BJ (cell line): ENCODE results near the gene DGLUCY. TPM values are rescaled to one million over a fixed set of nuclear protein-coding genes. Genes with fewer than 3 reads are reported as not detected.

Source experiments
- CTCF ChIA-PET: fragments of 350-600 bp; formaldehyde crosslinking; extraction: SDS; loops from one replicate; lab custom pipeline; 2021; ENCODE audit warnings: antibody characterized with exemption, inconsistent platforms; lab: Yijun Ruan, JAX
- POLR2A ChIA-PET: fragments of 300-600 bp; sonication (Branson Sonifier 250); formaldehyde crosslinking; extraction: SDS; loops from one replicate; lab custom pipeline; 2021; ENCODE audit warnings: antibody characterized with exemption; lab: Charles Lee
- DNase-seq: peaks from one replicate; pipeline ENCODE4 v3.0.0-alpha.2; 2011; ENCODE audit warnings: low read depth
- H3K27me3 ChIP-seq: 2 replicates; pipeline ENCODE4 v1.6.0; 2011; ENCODE audit warnings: low read length; ENCODE audit not compliant: control insufficient read depth, insufficient read depth
- H3K36me3 ChIP-seq: 2 replicates; pipeline ENCODE4 v1.5.1; 2011; ENCODE audit warnings: low read length; ENCODE audit not compliant: control insufficient read depth, insufficient read depth
- H3K4me3 ChIP-seq: 2 replicates; pipeline ENCODE4 v1.5.1; 2011; ENCODE audit warnings: low read depth, mild to moderate bottlenecking, control low read depth, low read length
- polyA plus RNA-seq: library from polyadenylated mRNA; depleted of rRNA; stranded (reverse); fragments of >200 nt; gene quantifications from 2 replicates; pipeline ENCODE4 v1.2.3, GENCODE V29; 2011; rRNA removed
- small RNA-seq: library from RNA; depleted of rRNA; stranded (forward); fragments of <200 nt; gene quantifications from one replicate; pipeline ENCODE3, GENCODE V24; 2012; ENCODE audit warnings: low replicate concordance, low read depth; ENCODE audit not compliant: insufficient read length
- TF ChIP-seq, protein P1 (sequence below): IDR thresholded peaks from 2 replicates; pipeline ENCODE4 v1.5.1; 2011; ENCODE audit warnings: low read depth, mild to moderate bottlenecking, control low read depth, inconsistent platforms, low read length, moderate library complexity; ENCODE audit not compliant: insufficient read depth

Gene DGLUCY
- polyA plus RNA-seq, 1 experiment, result 18.9 TPM

DNA sequence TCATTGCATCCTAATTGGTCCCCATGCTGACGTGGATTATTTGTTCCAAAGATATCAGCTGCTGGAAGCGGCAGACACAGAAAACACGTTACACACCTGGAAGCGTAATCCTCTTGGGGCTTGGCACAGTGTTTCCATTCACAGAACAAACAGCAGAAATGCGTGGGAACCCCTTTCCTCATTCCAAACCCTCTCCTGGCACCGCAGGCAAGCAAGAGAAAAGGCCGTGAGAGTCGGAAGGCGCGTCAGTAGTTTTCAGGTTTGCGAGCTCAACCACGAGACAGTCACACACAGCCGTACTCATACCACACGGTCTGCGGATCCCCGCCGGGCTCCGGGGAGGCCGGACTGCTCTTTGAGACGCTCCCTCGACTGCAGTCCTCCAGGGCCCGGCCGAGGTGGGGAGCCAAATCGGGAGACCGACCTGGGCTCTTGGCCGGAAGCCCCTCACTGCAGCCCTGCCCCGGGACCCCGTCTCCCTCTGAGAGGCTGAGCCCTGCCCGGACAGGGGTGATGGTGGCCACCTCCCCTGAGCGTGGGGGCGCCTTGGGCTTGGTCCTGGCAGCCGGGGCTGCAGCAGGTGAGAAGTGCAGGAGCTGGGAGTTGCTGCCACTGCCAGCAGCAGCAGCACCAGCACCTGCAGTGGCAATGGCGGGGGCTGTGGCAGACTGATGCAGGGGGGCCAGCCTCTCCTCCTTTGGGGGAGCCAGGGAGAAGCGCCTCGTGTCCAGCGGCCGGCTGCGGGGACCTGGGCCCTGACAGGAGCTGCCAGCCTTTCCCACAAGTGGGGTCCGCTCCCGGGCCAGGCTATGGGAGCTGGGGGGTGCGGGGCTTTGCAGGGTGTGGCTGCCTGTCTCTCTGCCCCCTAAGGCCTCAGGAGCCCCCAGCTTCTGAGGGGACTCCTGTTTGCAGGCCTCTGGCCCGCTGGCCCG lies 158.7 kb downstream of the DGLUCY start:
- Histone ChIP-seq H3K27me3 (no peaks in the 10 kb centered on the region; the same call in 1 of the 2 replicates), H3K4me3 (no peak overlapping the region), H3K36me3 (no peaks in the 10 kb centered on the region)
- TF ChIP-seq, protein P1, sequence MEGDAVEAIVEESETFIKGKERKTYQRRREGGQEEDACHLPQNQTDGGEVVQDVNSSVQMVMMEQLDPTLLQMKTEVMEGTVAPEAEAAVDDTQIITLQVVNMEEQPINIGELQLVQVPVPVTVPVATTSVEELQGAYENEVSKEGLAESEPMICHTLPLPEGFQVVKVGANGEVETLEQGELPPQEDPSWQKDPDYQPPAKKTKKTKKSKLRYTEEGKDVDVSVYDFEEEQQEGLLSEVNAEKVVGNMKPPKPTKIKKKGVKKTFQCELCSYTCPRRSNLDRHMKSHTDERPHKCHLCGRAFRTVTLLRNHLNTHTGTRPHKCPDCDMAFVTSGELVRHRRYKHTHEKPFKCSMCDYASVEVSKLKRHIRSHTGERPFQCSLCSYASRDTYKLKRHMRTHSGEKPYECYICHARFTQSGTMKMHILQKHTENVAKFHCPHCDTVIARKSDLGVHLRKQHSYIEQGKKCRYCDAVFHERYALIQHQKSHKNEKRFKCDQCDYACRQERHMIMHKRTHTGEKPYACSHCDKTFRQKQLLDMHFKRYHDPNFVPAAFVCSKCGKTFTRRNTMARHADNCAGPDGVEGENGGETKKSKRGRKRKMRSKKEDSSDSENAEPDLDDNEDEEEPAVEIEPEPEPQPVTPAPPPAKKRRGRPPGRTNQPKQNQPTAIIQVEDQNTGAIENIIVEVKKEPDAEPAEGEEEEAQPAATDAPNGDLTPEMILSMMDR, result no peak
- DNase-seq, result no peak
- ChIA-PET POLR2A (no interaction called here), CTCF (interaction anchor here (0.6 to 1.0 kb wide), 2 partner anchors 16 to 504 kb away, joined by 3 read pairs; no protein-coding TSS in a partner anchor)

DNA sequence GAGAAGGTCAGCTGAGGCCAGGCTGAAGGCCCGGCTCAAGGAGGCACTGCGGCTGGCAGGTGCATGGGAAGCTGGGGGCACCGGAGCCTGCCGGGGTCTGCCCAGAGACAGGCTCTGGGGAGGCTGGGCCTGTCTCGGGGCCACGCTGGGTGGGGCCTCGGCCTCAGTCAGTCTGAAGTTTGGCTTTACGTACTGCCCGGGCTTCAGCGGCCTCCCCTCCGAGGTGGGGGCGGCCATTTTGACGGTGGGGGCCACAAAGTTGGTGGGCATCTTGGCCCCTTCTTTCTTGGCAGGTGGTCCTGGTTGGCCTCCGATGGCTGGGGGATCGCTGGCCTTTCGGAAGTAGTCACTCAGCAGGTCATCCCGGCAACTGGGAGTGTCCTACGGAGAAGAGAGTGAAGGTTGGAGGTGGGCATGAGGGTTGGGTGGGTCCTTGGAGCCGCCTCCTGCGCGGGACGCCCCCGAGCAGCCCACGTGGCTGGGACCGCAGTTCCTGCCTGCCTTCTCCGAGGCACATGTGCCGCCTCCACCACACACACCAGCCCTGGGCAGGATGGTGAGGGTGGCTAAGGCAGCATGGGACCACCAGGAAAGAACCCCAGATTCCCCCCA lies 159.5 kb downstream of the DGLUCY start:
- TF ChIP-seq, protein P1, result no peak
- no peaks in the 10 kb centered on the region; the same call in 1 of the 2 replicates for H3K27me3 ChIP-seq
- CTCF ChIA-PET, result interaction anchor here (0.6 kb wide), 1 partner anchor 504 kb away, joined by 3 read pairs; no protein-coding TSS in a partner anchor
- no peak overlapping the region for H3K4me3 ChIP-seq
- no peaks in the 10 kb centered on the region for H3K36me3 ChIP-seq
- POLR2A ChIA-PET, result no interaction called here
- no peak for DNase-seq

- Histone ChIP-seq H3K36me3 (no peaks in the 10 kb centered on the region), H3K4me3 (no peak overlapping the region), H3K27me3 (no peaks in the 10 kb centered on the region; the same call in 1 of the 2 replicates)
- DNase-seq, result no peak
- ChIA-PET CTCF (no interaction called here), POLR2A (no interaction called here)
- TF ChIP-seq, protein P1, result no peak
These were observed 160.0 kb downstream of the DGLUCY start for GRCh38 chr14:91273885-91274273.

- no peak for DNase-seq
- TF ChIP-seq, protein P1, result no peak
- no peaks in the 10 kb centered on the region for H3K36me3 ChIP-seq
- H3K4me3 ChIP-seq, result no peak overlapping the region
- no peaks in the 10 kb centered on the region; the same call in 1 of the 2 replicates for H3K27me3 ChIP-seq
- ChIA-PET POLR2A (no interaction called here), CTCF (interaction anchor here (0.9 kb wide), 1 partner anchor 98 kb away, joined by 3 read pairs; no protein-coding TSS in a partner anchor)
These were observed 160.9 kb downstream of the DGLUCY start for GRCh38 chr14:91274796-91275195.

Small RNA genes lying within 50 kb of the gene (small RNA-seq; reads per million reads assigned to genes)
- gene RNU7-30P (not detected), gene SNORA11B (4.2 reads per million, percentile 56 among the genes with 10 or more reads in this experiment)

Other genes starting within 250 kb of the DGLUCY start
- 0.22 and 0.39 TPM in 2 replicates for gene RPS6KA5, start 53.4 kb upstream of the DGLUCY start, polyA plus RNA-seq
- gene GPR68, start 130.6 kb downstream of the DGLUCY start, polyA plus RNA-seq, result 0.20 and 0.45 TPM in 2 replicates